Astrocyte (in vitro differentiated cells and primary cell): ENCODE results near the gene PAM16. TPM values are rescaled to one million over a fixed set of nuclear protein-coding genes. Genes with fewer than 3 reads are reported as not detected.

Experiments used
- DNase-seq: peaks from one replicate; pipeline ENCODE4 v3.0.0-alpha.2; 2010; ENCODE audit warnings: low read depth
- FAIRE-seq: peaks from 2 replicates; lab custom pipeline; 2011; peaks lifted over from hg19 to GRCh38; lab: Jason Lieb, UNC
- H2AFZ ChIP-seq: 2 replicates; pipeline ENCODE4 v1.6.0; 2012; ENCODE audit warnings: low read depth, low read length, inconsistent platforms
- H3K27ac ChIP-seq: 2 replicates; pipeline ENCODE4 v1.5.1; 2011; ENCODE audit warnings: low read depth, low read length, inconsistent platforms
- H3K27me3 ChIP-seq: 2 replicates; pipeline ENCODE4 v1.6.0; 2011; ENCODE audit warnings: low read length, inconsistent platforms; ENCODE audit not compliant: insufficient read depth
- H3K36me3 ChIP-seq: 2 replicates; pipeline ENCODE4 v1.5.1; 2011; ENCODE audit warnings: low read length, inconsistent platforms; ENCODE audit not compliant: insufficient read depth
- H3K4me1 ChIP-seq: 2 replicates; pipeline ENCODE4 v1.5.1; 2011; ENCODE audit warnings: low read length, inconsistent platforms; ENCODE audit not compliant: insufficient read depth
- H3K4me2 ChIP-seq: 2 replicates; pipeline ENCODE4 v1.6.0; 2012; ENCODE audit warnings: low read length, inconsistent platforms
- H3K4me3 ChIP-seq: 2 replicates; pipeline ENCODE4 v1.5.1; 2011; ENCODE audit warnings: low read depth, mild to moderate bottlenecking, low read length, inconsistent platforms; ENCODE audit not compliant: insufficient read depth
- H3K79me2 ChIP-seq: 2 replicates; pipeline ENCODE4 v1.6.0; 2012; ENCODE audit warnings: mild to moderate bottlenecking, low read length, inconsistent platforms; ENCODE audit not compliant: insufficient read depth
- H3K9ac ChIP-seq: 2 replicates; pipeline ENCODE4 v1.6.0; 2012; ENCODE audit warnings: mild to moderate bottlenecking, low read length, inconsistent platforms
- H3K9me3 ChIP-seq: 2 replicates; pipeline ENCODE4 v1.5.1; 2012; ENCODE audit warnings: low read depth, mild to moderate bottlenecking, low read length, inconsistent platforms; ENCODE audit not compliant: insufficient read depth
- H4K20me1 ChIP-seq: 2 replicates; pipeline ENCODE4 v1.6.0; 2012; ENCODE audit warnings: low read length, inconsistent platforms; ENCODE audit not compliant: insufficient read depth
- H3K27ac Mint-ChIP-seq: one replicate; pipeline ENCODE4 v1.8.0; 2021; ENCODE audit warnings: mild to moderate bottlenecking, mixed read lengths; ENCODE audit not compliant: unreplicated experiment
- H3K27me3 Mint-ChIP-seq: one replicate; pipeline ENCODE4 v1.8.0; 2021; ENCODE audit warnings: low read depth, mixed read lengths; ENCODE audit not compliant: unreplicated experiment
- H3K36me3 Mint-ChIP-seq: one replicate; pipeline ENCODE4 v1.8.0; 2021; ENCODE audit warnings: low read depth, mixed read lengths; ENCODE audit not compliant: unreplicated experiment
- H3K4me1 Mint-ChIP-seq: one replicate; pipeline ENCODE4 v1.8.0; 2021; ENCODE audit warnings: low read depth, mixed read lengths; ENCODE audit not compliant: unreplicated experiment
- H3K4me3 Mint-ChIP-seq: one replicate; pipeline ENCODE4 v1.8.0; 2021; ENCODE audit warnings: mild to moderate bottlenecking, moderate library complexity, mixed read lengths; ENCODE audit not compliant: unreplicated experiment
- H3K9me3 Mint-ChIP-seq: one replicate; pipeline ENCODE4 v1.8.0; 2021; ENCODE audit warnings: mild to moderate bottlenecking, mixed read lengths; ENCODE audit not compliant: unreplicated experiment
- CTCF ChIP-seq: IDR thresholded peaks from 2 replicates; pipeline ENCODE4 v1.5.1; 2011; ENCODE audit warnings: low read depth, mild to moderate bottlenecking, inconsistent platforms, low read length, moderate library complexity; ENCODE audit not compliant: insufficient read depth
- EZH2 ChIP-seq: IDR thresholded peaks from 2 replicates; pipeline ENCODE4 v1.6.1; 2012; ENCODE audit warnings: mild to moderate bottlenecking, low read length, inconsistent platforms; ENCODE audit not compliant: insufficient read depth
- total RNA-seq: library from RNA; stranded (reverse); gene quantifications from 2 replicates; pipeline ENCODE4 v1.2.1, GENCODE V29; 2021

PAM16 gene
- total RNA-seq, 1 donor from 2014 or later, result 51.9 TPM

- no peak overlapping the region for H3K4me3 Mint-ChIP-seq
- peak overlapping the region; percentile 42 for H3K4me2 ChIP-seq
- peaks cover 77% of the 10 kb centered on the region for H3K79me2 ChIP-seq
- H3K9ac ChIP-seq, result no peak overlapping the region
- TF ChIP-seq CTCF, result no peak
- TF ChIP-seq EZH2, result no peak
- FAIRE-seq (no peak), DNase-seq (no peak)
- H3K27me3 Mint-ChIP-seq, result no peaks in the 10 kb centered on the region
- peaks cover 13% of the 10 kb centered on the region for H3K4me1 Mint-ChIP-seq
- peaks cover 81% of the 10 kb centered on the region for H4K20me1 ChIP-seq
- H3K4me1 ChIP-seq, result peaks cover 60% of the 10 kb centered on the region
- no peaks in the 10 kb centered on the region for H3K9me3 Mint-ChIP-seq
- H3K27ac Mint-ChIP-seq, result no peak overlapping the region
- H3K36me3 ChIP-seq, result no peaks in the 10 kb centered on the region
- H3K4me3 ChIP-seq, result no peak overlapping the region
- no peaks in the 10 kb centered on the region for H3K27me3 ChIP-seq
- no peak overlapping the region for H3K27ac ChIP-seq
- H3K36me3 Mint-ChIP-seq, result peaks cover 2% of the 10 kb centered on the region
- no peak overlapping the region for H2AFZ ChIP-seq
- H3K9me3 ChIP-seq, result no peaks in the 10 kb centered on the region
Measured at GRCh38 chr16:4378161-4378666, 27.1 kb upstream of the PAM16 start.

DNA sequence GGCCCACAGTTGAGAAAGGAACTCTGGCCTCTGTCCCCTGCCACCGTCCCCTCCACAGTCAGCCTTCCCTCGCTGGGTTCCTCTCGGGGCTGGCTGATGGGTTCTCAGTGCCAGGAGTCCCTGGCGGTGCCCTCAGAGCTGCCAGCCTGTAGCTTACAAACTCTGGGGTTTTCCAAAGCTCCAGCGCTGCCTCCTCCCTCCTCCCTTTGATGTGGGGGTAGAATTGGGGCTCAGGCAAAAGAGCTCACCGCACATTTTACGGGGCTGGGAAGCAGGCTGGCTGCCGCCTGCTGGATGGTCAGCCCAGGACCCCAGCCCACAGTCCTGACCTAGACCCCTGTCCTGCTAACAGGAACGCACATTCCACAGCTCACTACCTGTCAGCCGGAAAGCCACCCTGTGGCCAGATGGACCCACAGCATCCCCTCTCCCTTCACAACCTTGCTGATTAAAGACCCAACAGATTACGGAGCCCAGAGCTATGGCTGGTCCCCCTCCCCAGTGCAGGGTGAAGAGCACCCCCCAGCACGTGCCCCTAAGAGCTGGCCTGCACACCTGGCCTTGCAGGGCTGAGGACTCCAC lies 26.5 kb upstream of the PAM16 start:
- Mint-ChIP-seq H3K36me3 (peaks cover 2% of the 10 kb centered on the region), H3K27ac (no peak overlapping the region), H3K9me3 (no peaks in the 10 kb centered on the region), H3K4me3 (no peak overlapping the region), H3K27me3 (no peaks in the 10 kb centered on the region), H3K4me1 (peaks cover 16% of the 10 kb centered on the region)
- DNase-seq, result no peak
- Histone ChIP-seq H3K9ac (no peak overlapping the region), H3K4me1 (peaks cover 66% of the 10 kb centered on the region), H3K9me3 (no peaks in the 10 kb centered on the region), H3K4me3 (no peak overlapping the region), H2AFZ (no peak overlapping the region), H4K20me1 (peaks cover 82% of the 10 kb centered on the region), H3K4me2 (peak overlapping the region; percentile 42), H3K27me3 (no peaks in the 10 kb centered on the region), H3K79me2 (peaks cover 80% of the 10 kb centered on the region), H3K36me3 (no peaks in the 10 kb centered on the region), H3K27ac (no peak overlapping the region)
- no peak for FAIRE-seq
- TF ChIP-seq CTCF (no peak), EZH2 (no peak)

GRCh38 chr16:4376893-4377572 lies 25.9 kb upstream of the PAM16 start:
- H3K9me3 ChIP-seq, result no peaks in the 10 kb centered on the region
- peaks cover 84% of the 10 kb centered on the region for H4K20me1 ChIP-seq
- H3K79me2 ChIP-seq, result peaks cover 84% of the 10 kb centered on the region
- H3K4me3 ChIP-seq, result no peak overlapping the region
- peak overlapping the region; percentile 54 for H3K4me3 Mint-ChIP-seq
- TF ChIP-seq EZH2, result no peak
- no peak for TF ChIP-seq CTCF
- FAIRE-seq (no peak), DNase-seq (no peak)
- H3K4me1 ChIP-seq, result peaks cover 67% of the 10 kb centered on the region
- H3K9ac ChIP-seq, result peak overlapping the region; percentile 70
- no peak overlapping the region for H3K27ac Mint-ChIP-seq
- H3K36me3 ChIP-seq, result no peaks in the 10 kb centered on the region
- H2AFZ ChIP-seq, result no peak overlapping the region
- peaks cover 2% of the 10 kb centered on the region for H3K36me3 Mint-ChIP-seq
- H3K27me3 ChIP-seq, result no peaks in the 10 kb centered on the region
- peak overlapping the region; percentile 82 for H3K4me2 ChIP-seq
- H3K9me3 Mint-ChIP-seq, result no peaks in the 10 kb centered on the region
- H3K27ac ChIP-seq, result peak overlapping the region; percentile 81
- H3K4me1 Mint-ChIP-seq, result peaks cover 16% of the 10 kb centered on the region
- H3K27me3 Mint-ChIP-seq, result no peaks in the 10 kb centered on the region
